ENCODE measurements around the gene LRRTM4.

GRCh38 chr2:77391119-77391518 is 131.1 kb downstream of the LRRTM4 start:
- TF ChIP-seq, protein P1, sequence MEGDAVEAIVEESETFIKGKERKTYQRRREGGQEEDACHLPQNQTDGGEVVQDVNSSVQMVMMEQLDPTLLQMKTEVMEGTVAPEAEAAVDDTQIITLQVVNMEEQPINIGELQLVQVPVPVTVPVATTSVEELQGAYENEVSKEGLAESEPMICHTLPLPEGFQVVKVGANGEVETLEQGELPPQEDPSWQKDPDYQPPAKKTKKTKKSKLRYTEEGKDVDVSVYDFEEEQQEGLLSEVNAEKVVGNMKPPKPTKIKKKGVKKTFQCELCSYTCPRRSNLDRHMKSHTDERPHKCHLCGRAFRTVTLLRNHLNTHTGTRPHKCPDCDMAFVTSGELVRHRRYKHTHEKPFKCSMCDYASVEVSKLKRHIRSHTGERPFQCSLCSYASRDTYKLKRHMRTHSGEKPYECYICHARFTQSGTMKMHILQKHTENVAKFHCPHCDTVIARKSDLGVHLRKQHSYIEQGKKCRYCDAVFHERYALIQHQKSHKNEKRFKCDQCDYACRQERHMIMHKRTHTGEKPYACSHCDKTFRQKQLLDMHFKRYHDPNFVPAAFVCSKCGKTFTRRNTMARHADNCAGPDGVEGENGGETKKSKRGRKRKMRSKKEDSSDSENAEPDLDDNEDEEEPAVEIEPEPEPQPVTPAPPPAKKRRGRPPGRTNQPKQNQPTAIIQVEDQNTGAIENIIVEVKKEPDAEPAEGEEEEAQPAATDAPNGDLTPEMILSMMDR (IDR thresholded peaks at IDR 0.05), result no peak
- TF ChIP-seq POLR2A (IDR thresholded peaks at IDR 0.05) (no peak), POLR2AphosphoS5 (IDR thresholded peaks at IDR 0.05) (no peak), EP300 (IDR thresholded peaks at IDR 0.05) (no peak)

Data from upper lobe of left lung (tissue), 4 donors.